Liver (tissue), 9 donors: ENCODE results near the gene DIP2A. TPM values are rescaled to one million over a fixed set of nuclear protein-coding genes. Genes with fewer than 3 reads are reported as not detected.

ENCODE experiments used
- DNase-seq: peaks from one replicate; pipeline ENCODE4 v3.0.0-alpha.2; 2017; ENCODE audit warnings: low spot score
- H3K27ac ChIP-seq, 2 donors: one replicate each; pipeline ENCODE4 v1.7.0; 2013; ENCODE audit warnings: inconsistent platforms in 2 of 2, low read length in 2 of 2, control low read depth in 1 of 2, low read depth in 1 of 2, mild to moderate bottlenecking in 1 of 2
- H3K27me3 ChIP-seq, 4 donors: one replicate each; pipeline versions ENCODE4 v1.6.1 to v1.7.0; 2013; ENCODE audit warnings: low read length in 3 of 4, inconsistent platforms in 1 of 4, mild to moderate bottlenecking in 1 of 4, moderate library complexity in 1 of 4; ENCODE audit not compliant: control insufficient read depth in 4 of 4, insufficient read depth in 4 of 4
- H3K36me3 ChIP-seq, 4 donors: one replicate each; pipeline versions ENCODE4 v1.6.1 to v1.7.0; 2013; ENCODE audit warnings: low read length in 3 of 4, mild to moderate bottlenecking in 3 of 4, low read depth in 1 of 4, moderate library complexity in 1 of 4; ENCODE audit not compliant: control insufficient read depth in 4 of 4, insufficient read depth in 3 of 4
- H3K4me1 ChIP-seq, 4 donors: one replicate each; pipeline versions ENCODE4 v1.6.1 to v1.7.0; 2013; ENCODE audit warnings: low read length in 3 of 4, mild to moderate bottlenecking in 3 of 4, moderate library complexity in 1 of 4; ENCODE audit not compliant: control insufficient read depth in 4 of 4, insufficient read depth in 4 of 4
- H3K4me3 ChIP-seq, 3 donors: one replicate each; pipeline versions ENCODE4 v1.6.1 to v1.7.0; 2013; ENCODE audit warnings: low read length in 3 of 3, control low read depth in 1 of 3, low read depth in 1 of 3, mild to moderate bottlenecking in 1 of 3
- H3K9ac ChIP-seq, 2 donors: one replicate each; pipeline ENCODE4 v1.7.0; 2013; ENCODE audit warnings: low read length in 2 of 2, mild to moderate bottlenecking in 2 of 2, moderate library complexity in 2 of 2, control low read depth in 1 of 2, low read depth in 1 of 2
- H3K9me3 ChIP-seq, 4 donors: one replicate each; pipeline versions ENCODE4 v1.6.1 to v1.7.0; 2013; ENCODE audit warnings: low read length in 3 of 4; ENCODE audit not compliant: control insufficient read depth in 4 of 4
- ATF3 ChIP-seq: IDR thresholded peaks from 2 replicates; pipeline ENCODE4 v1.6.1; 2016; ENCODE audit warnings: antibody characterized with exemption
- EGR1 ChIP-seq, 2 donors: IDR thresholded peaks; 2 replicates each; pipeline ENCODE4 v1.6.1; 2016 to 2018; ENCODE audit warnings: antibody characterized with exemption in 2 of 2, low read depth in 2 of 2
- FOXA1 ChIP-seq: IDR thresholded peaks from 2 replicates; pipeline ENCODE4 v1.6.1; 2016; ENCODE audit warnings: antibody characterized with exemption
- FOXA2 ChIP-seq: IDR thresholded peaks from 2 replicates; pipeline ENCODE4 v1.6.1; 2016; ENCODE audit warnings: antibody characterized with exemption
- HNF4A ChIP-seq, 2 donors: conservative IDR thresholded peaks; 2 replicates each; pipeline ENCODE4 v1.6.1; 2016; ENCODE audit warnings: antibody characterized with exemption in 2 of 2, mild to moderate bottlenecking in 2 of 2
- HNF4G ChIP-seq: IDR thresholded peaks from 2 replicates; pipeline ENCODE4 v1.6.1; 2016; ENCODE audit warnings: antibody characterized with exemption
- JUND ChIP-seq, 2 donors: IDR thresholded peaks; 2 replicates each; pipeline ENCODE4 v1.6.1; 2016; ENCODE audit warnings: antibody characterized with exemption in 2 of 2
- NR2F2 ChIP-seq: IDR thresholded peaks from 2 replicates; pipeline ENCODE4 v1.6.1; 2016; ENCODE audit warnings: antibody characterized with exemption
- RXRA ChIP-seq, 2 donors: IDR thresholded peaks; 2 replicates each; pipeline ENCODE4 v1.6.1; 2017 to 2018; ENCODE audit warnings: antibody characterized with exemption in 2 of 2, mild to moderate bottlenecking in 1 of 2
- SP1 ChIP-seq: IDR thresholded peaks from 2 replicates; pipeline ENCODE4 v1.6.1; 2018; ENCODE audit warnings: antibody characterized with exemption, mild to moderate bottlenecking
- YY1 ChIP-seq: IDR thresholded peaks from 2 replicates; pipeline ENCODE4 v1.6.1; 2016; ENCODE audit warnings: antibody characterized with exemption, mild to moderate bottlenecking
- ZBTB33 ChIP-seq: IDR thresholded peaks from 2 replicates; pipeline ENCODE4 v1.6.1; 2016; ENCODE audit warnings: antibody characterized with exemption
- WGBS: extraction: QIAGEN DNeasy Blood & Tissue Kit; methylation state at CpG from one replicate; pipeline ENCODE4 v1.1.7; 2013; 5-methylcytosine and 5-hydroxymethylcytosine counted together
- polyA plus RNA-seq, 2 donors: library from polyadenylated mRNA; stranded (reverse) in 1 of 2; unstranded in 1 of 2; fragments of 200-250 nt in 1 of 2; fragments of >200 nt in 1 of 2; fragmentation: Nextera tagmentation in 1 of 2; extraction: Ambion mirVana in 1 of 2; gene quantifications; one replicate each; pipeline versions ENCODE4 v1.2.1 to v1.2.3, GENCODE V29; 2013 to 2015
- total RNA-seq, 2 donors: library from RNA; depleted of rRNA; stranded (reverse); fragments of >200 nt; gene quantifications; one replicate each; pipeline ENCODE4 v1.2.3, GENCODE V29; 2014
- TF ChIP-seq, protein P1 (sequence below): fragments of 150-350 bp; IDR thresholded peaks from 2 replicates; pipeline ENCODE4 v1.5.1; 2017; ENCODE audit warnings: improper control_type of control experiment, low read depth, low read length; ENCODE audit not compliant: missing input control
- donor health status: healthy.
- donor health status: healthy.
- donor health status: healthy.
- donor health status: healthy.
- donor health status: healthy.

Gene DIP2A
- total and polyA plus RNA-seq, 4 donors, result 3.8 to 21.7 (median 7.5) TPM

DNA sequence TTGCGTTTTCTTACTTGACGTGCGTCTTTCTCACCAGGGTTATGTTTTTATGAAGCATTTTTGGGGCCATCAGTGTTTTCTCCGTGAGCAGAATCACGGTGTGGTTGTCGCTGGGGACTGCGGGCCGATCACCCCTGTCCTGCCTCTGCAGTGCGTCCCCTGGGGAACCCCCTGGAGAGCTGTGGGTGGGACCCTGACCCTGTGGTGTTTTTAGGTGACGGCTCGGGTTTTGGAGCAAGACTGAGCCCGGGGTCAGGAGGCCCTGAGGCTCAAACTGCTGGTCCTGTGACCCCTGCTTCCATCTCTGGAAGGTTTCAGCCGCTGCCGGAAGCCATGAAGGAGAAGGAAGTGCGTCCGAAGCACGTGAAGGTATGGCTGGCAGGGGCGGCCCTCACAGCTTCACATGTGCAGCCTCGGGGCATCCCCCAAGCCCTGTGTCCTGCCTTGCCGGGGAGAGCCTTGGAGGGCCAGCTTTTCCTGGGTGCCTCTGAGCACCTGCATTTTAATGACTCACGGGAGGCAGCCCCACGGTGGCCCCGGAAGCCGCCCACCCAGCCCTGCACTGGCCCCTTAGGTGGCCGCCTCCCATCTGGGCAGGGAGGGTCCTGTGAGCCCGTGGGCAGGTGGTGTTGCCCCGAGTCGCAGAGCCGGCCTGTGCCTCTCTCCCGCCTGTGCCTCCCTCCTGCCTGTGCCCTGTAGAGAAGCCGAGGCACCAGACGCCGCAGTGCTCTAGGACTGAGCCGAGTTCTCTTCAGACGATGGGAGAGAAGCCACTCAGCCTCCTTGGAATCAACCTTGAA is 36.7 kb upstream of the DIP2A start (continued):
- TF ChIP-seq HNF4G (no peak), FOXA2 (no peak), HNF4A (conservative IDR thresholded peaks at IDR 0.05) (no peak)
- TF ChIP-seq, protein P1, sequence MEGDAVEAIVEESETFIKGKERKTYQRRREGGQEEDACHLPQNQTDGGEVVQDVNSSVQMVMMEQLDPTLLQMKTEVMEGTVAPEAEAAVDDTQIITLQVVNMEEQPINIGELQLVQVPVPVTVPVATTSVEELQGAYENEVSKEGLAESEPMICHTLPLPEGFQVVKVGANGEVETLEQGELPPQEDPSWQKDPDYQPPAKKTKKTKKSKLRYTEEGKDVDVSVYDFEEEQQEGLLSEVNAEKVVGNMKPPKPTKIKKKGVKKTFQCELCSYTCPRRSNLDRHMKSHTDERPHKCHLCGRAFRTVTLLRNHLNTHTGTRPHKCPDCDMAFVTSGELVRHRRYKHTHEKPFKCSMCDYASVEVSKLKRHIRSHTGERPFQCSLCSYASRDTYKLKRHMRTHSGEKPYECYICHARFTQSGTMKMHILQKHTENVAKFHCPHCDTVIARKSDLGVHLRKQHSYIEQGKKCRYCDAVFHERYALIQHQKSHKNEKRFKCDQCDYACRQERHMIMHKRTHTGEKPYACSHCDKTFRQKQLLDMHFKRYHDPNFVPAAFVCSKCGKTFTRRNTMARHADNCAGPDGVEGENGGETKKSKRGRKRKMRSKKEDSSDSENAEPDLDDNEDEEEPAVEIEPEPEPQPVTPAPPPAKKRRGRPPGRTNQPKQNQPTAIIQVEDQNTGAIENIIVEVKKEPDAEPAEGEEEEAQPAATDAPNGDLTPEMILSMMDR, result no peak

DNA sequence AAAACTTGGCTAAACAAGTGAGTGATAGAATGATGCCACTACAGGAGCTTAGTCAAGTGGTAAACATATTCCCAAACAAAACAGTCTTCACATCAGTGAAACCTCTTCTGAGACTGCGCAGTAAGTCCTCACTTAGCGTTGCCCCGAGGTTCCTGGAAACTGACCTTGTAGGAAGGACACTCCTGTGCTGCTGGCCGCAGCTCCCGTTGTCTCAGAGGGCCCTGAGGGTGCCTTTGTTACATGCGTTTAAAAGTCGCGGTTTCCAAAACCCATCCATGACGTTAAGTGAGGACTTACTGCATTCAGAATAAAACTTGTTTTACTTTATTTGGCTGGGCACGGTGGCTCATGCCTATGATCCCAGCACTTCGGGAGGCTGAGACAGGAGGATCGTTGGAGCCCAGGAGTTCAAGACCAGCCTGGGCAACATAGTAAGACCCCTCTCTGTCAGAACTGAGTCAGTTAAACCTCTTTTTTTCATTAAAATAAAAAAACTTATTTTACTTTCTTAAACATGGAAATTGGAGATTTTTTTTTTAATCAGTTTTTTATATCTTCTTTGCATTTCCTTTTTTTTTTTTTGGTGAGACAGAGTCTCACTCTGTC is 36.0 kb upstream of the DIP2A start:
- Histone ChIP-seq H3K4me1 (no peaks in the 10 kb centered on the region), H3K36me3 (peaks cover 3 to 33% (median 10%) of the 10 kb centered on the region in 4 donors), H3K4me3 (no peak overlapping the region), H3K27ac (no peak overlapping the region), H3K27me3 (no peaks in the 10 kb centered on the region), H3K9me3 (no peaks in the 10 kb centered on the region), H3K9ac (no peak overlapping the region)
- 97% methylated on average over 12 of the region's 12 CpGs for WGBS
- no peak for DNase-seq
- TF ChIP-seq SP1 (no peak), YY1 (no peak), HNF4A (conservative IDR thresholded peaks at IDR 0.05) (no peak), HNF4G (no peak), EGR1 (IDR thresholded peaks at IDR 0.05; ENCODE audit: low read depth in 2 of 2) (no peak), ZBTB33 (no peak), FOXA2 (no peak), JUND (IDR thresholded peaks at IDR 0.05) (no peak), NR2F2 (no peak), FOXA1 (no peak), ATF3 (no peak), RXRA (IDR thresholded peaks at IDR 0.05) (no peak)
- TF ChIP-seq, protein P1, result no peak
